HG02610 (cell line): ENCODE data around the gene TUBA8.

Experiments
- ATAC-seq: cut with Tn5 transposase; IDR thresholded peaks from one replicate; pipeline ENCODE4 v1.9.1; 2021; ENCODE audit warnings: mild to moderate bottlenecking, moderate library complexity; ENCODE audit not compliant: unreplicated experiment

Gene TUBA8

GRCh38 chr22:18077087-18077638, 33.4 kb upstream of the TUBA8 start:
- peak; percentile 7 for ATAC-seq

GRCh38 chr22:18077639-18078328, 32.8 kb upstream of the TUBA8 start, which contains the start of gene PEX26:
PEX26 (plus strand) TSS chr22:18077990; CDS start chr22:18078377, 387 bp downstream.
- peak; percentile 96 for ATAC-seq

- ATAC-seq = no peak
Measured at GRCh38 chr22:18078329-18079041, 32.1 kb upstream of the TUBA8 start.

GRCh38 chr22:18079706-18080233, 30.8 kb upstream of the TUBA8 start:
- no peak for ATAC-seq

- ATAC-seq = no peak
Measured at GRCh38 chr22:18081416-18081815, 29.2 kb upstream of the TUBA8 start.

- ATAC-seq = no peak
Measured at GRCh38 chr22:18082467-18082866, 28.1 kb upstream of the TUBA8 start.

GRCh38 chr22:18083406-18083805, 27.2 kb upstream of the TUBA8 start:
- no peak for ATAC-seq

- no peak for ATAC-seq
Measured at GRCh38 chr22:18085188-18085587, 25.4 kb upstream of the TUBA8 start.

GRCh38 chr22:18087350-18087855, 23.2 kb upstream of the TUBA8 start:
- ATAC-seq = no peak

GRCh38 chr22:18088825-18089568, 21.6 kb upstream of the TUBA8 start:
- ATAC-seq = peak; percentile 38

GRCh38 chr22:18090286-18090685, 20.3 kb upstream of the TUBA8 start:
- no peak for ATAC-seq

GRCh38 chr22:18091478-18091877, 19.1 kb upstream of the TUBA8 start:
- no peak for ATAC-seq

GRCh38 chr22:18091916-18092526, 18.6 kb upstream of the TUBA8 start:
- no peak for ATAC-seq

- ATAC-seq = no peak
Measured at GRCh38 chr22:18093661-18094060, 16.9 kb upstream of the TUBA8 start.

- no peak for ATAC-seq
Measured at GRCh38 chr22:18095101-18095805, 15.4 kb upstream of the TUBA8 start.

- ATAC-seq = no peak
Measured at GRCh38 chr22:18096823-18097222, 13.8 kb upstream of the TUBA8 start.

GRCh38 chr22:18100781-18101180, 9.8 kb upstream of the TUBA8 start:
- no peak for ATAC-seq

GRCh38 chr22:18101536-18101935, 9.1 kb upstream of the TUBA8 start:
- no peak for ATAC-seq

- ATAC-seq = peak; percentile 56
Measured at GRCh38 chr22:18103527-18104269, 6.9 kb upstream of the TUBA8 start.
